CD4-positive, CD25-positive, alpha-beta regulatory T cell (primary cell): ENCODE results near the gene CLTCL1. TPM values are rescaled to one million over a fixed set of nuclear protein-coding genes. Genes with fewer than 3 reads are reported as not detected.

ENCODE experiments used
- ATAC-seq, 2 donors: fragments of 150-1000 bp; cut with Tn5 transposase; one replicate each; pipeline ENCODE4 v1.10.0; 2021; ENCODE audit warnings: low read depth in 2 of 2, moderate number of reproducible peaks in 2 of 2, moderate library complexity in 1 of 2
- DNase-seq, 3 donors: peaks; one replicate each; pipeline versions ENCODE4 v3.0.0 to v3.0.0-alpha.2; 2012 to 2022; ENCODE audit warnings: mixed read lengths in 1 of 3
- H3K27ac ChIP-seq: one replicate; pipeline ENCODE4 v1.7.0; 2013; ENCODE audit warnings: mild to moderate bottlenecking, low read length; ENCODE audit not compliant: insufficient read depth, poor library complexity, severe bottlenecking
- H3K27me3 ChIP-seq: one replicate; pipeline ENCODE4 v1.7.0; 2013; ENCODE audit warnings: low read length; ENCODE audit not compliant: control insufficient read depth, insufficient read depth
- H3K36me3 ChIP-seq: one replicate; pipeline ENCODE4 v1.7.0; 2013; ENCODE audit warnings: mild to moderate bottlenecking, low read length, moderate library complexity; ENCODE audit not compliant: control insufficient read depth, insufficient read depth
- H3K4me1 ChIP-seq: 2 replicates; pipeline ENCODE4 v1.7.0; 2013; ENCODE audit warnings: mild to moderate bottlenecking, low read length; ENCODE audit not compliant: insufficient read depth, control insufficient read depth, poor library complexity, severe bottlenecking
- H3K4me3 ChIP-seq: one replicate; pipeline ENCODE4 v1.7.0; 2013; ENCODE audit warnings: low read depth, mild to moderate bottlenecking, low read length, moderate library complexity
- H3K9me3 ChIP-seq, 2 experiments: 1 replicate in 1 of 2; 2 replicates in 1 of 2; pipeline ENCODE4 v1.7.0; 2013; ENCODE audit warnings: low read length in 2 of 2, mild to moderate bottlenecking in 1 of 2, moderate library complexity in 1 of 2; ENCODE audit not compliant: control insufficient read depth in 2 of 2
- H3K27ac Mint-ChIP-seq, 3 donors: one replicate each; pipeline ENCODE4 v1.8.0; 2020 to 2022; ENCODE audit warnings: mild to moderate bottlenecking in 3 of 3, mixed read lengths in 3 of 3, moderate library complexity in 2 of 3
- H3K27me3 Mint-ChIP-seq: one replicate; pipeline ENCODE4 v1.8.0; 2022; ENCODE audit warnings: mild to moderate bottlenecking, mixed read lengths
- H3K36me3 Mint-ChIP-seq: one replicate; pipeline ENCODE4 v1.8.0; 2020; ENCODE audit warnings: mixed read lengths
- H3K4me1 Mint-ChIP-seq, 4 donors: one replicate each; pipeline ENCODE4 v1.8.0; 2020 to 2022; ENCODE audit warnings: mixed read lengths in 4 of 4, mild to moderate bottlenecking in 1 of 4
- H3K4me3 Mint-ChIP-seq, 4 donors: one replicate each; pipeline ENCODE4 v1.8.0; 2020 to 2022; ENCODE audit warnings: mild to moderate bottlenecking in 4 of 4, mixed read lengths in 4 of 4, moderate library complexity in 3 of 4
- H3K9me3 Mint-ChIP-seq, 7 donors: one replicate each; pipeline ENCODE4 v1.8.0; 2020 to 2022; ENCODE audit warnings: mixed read lengths in 7 of 7, mild to moderate bottlenecking in 3 of 7, moderate library complexity in 2 of 7
- polyA plus RNA-seq, 4 donors: library from polyadenylated mRNA; unstranded; fragments of 300-500 nt; fragmentation: Illumina TruSeq; gene quantifications; one replicate each; pipeline ENCODE4 v1.2.3, GENCODE V29; 2021
- total RNA-seq: library from RNA; stranded (reverse); gene quantifications from one replicate; pipeline ENCODE4 v1.2.3, GENCODE V29; 2022

CLTCL1 gene
- total and polyA plus RNA-seq, 5 donors from 2014 or later, result 0.20 to 0.55 (median 0.34) TPM

GRCh38 chr22:19241593-19241906 lies 50.0 kb downstream of the CLTCL1 start:
- Histone ChIP-seq H3K27me3 (peaks cover 2% of the 10 kb centered on the region), H3K4me3 (no peak overlapping the region), H3K27ac (no peak overlapping the region), H3K36me3 (no peaks in the 10 kb centered on the region), H3K9me3 (no peaks in the 10 kb centered on the region), H3K4me1 (no peaks in the 10 kb centered on the region)
- H3K27me3 Mint-ChIP-seq, result peaks cover 16% of the 10 kb centered on the region
- H3K27ac Mint-ChIP-seq, result no peak overlapping the region
- H3K9me3 Mint-ChIP-seq, result no peaks in the 10 kb centered on the region
- DNase-seq, result no peak
- H3K4me1 Mint-ChIP-seq, result no peaks in the 10 kb centered on the region
- H3K36me3 Mint-ChIP-seq, result no peaks in the 10 kb centered on the region
- no peak for ATAC-seq
- no peak overlapping the region for H3K4me3 Mint-ChIP-seq

GRCh38 chr22:19240813-19241592 lies 50.5 kb downstream of the CLTCL1 start:
- Mint-ChIP-seq H3K36me3 (no peaks in the 10 kb centered on the region), H3K27me3 (peaks cover 15% of the 10 kb centered on the region), H3K27ac (no peak overlapping the region), H3K9me3 (no peaks in the 10 kb centered on the region), H3K4me1 (no peaks in the 10 kb centered on the region), H3K4me3 (no peak overlapping the region)
- Histone ChIP-seq H3K4me3 (no peak overlapping the region), H3K4me1 (no peaks in the 10 kb centered on the region), H3K36me3 (no peaks in the 10 kb centered on the region), H3K27ac (no peak overlapping the region), H3K9me3 (no peaks in the 10 kb centered on the region), H3K27me3 (peaks cover 3% of the 10 kb centered on the region)
- DNase-seq (no peak), ATAC-seq (no peak)

- Mint-ChIP-seq H3K9me3 (no peaks in the 10 kb centered on the region), H3K27ac (no peak overlapping the region), H3K27me3 (peaks cover 23% of the 10 kb centered on the region), H3K4me1 (no peaks in the 10 kb centered on the region), H3K36me3 (no peaks in the 10 kb centered on the region), H3K4me3 (no peak overlapping the region)
- ATAC-seq, result no peak
- no peak overlapping the region for H3K27ac ChIP-seq
- peaks cover 11% of the 10 kb centered on the region for H3K27me3 ChIP-seq
- no peak for DNase-seq
- H3K9me3 ChIP-seq, result no peaks in the 10 kb centered on the region
- no peaks in the 10 kb centered on the region for H3K4me1 ChIP-seq
- H3K4me3 ChIP-seq, result no peak overlapping the region
- no peaks in the 10 kb centered on the region for H3K36me3 ChIP-seq
These were observed 52.1 kb downstream of the CLTCL1 start for GRCh38 chr22:19239464-19239863.

GRCh38 chr22:19238900-19239299 lies 52.6 kb downstream of the CLTCL1 start:
- Mint-ChIP-seq H3K4me3 (no peak overlapping the region), H3K9me3 (no peaks in the 10 kb centered on the region), H3K27ac (no peak overlapping the region), H3K36me3 (no peaks in the 10 kb centered on the region), H3K27me3 (peaks cover 25% of the 10 kb centered on the region), H3K4me1 (no peaks in the 10 kb centered on the region)
- Histone ChIP-seq H3K9me3 (no peaks in the 10 kb centered on the region), H3K36me3 (no peaks in the 10 kb centered on the region), H3K4me3 (no peak overlapping the region), H3K27ac (no peak overlapping the region), H3K4me1 (no peaks in the 10 kb centered on the region), H3K27me3 (peaks cover 11% of the 10 kb centered on the region)
- DNase-seq, result no peak
- ATAC-seq, result no peak

- no peaks in the 10 kb centered on the region for H3K9me3 ChIP-seq
- no peaks in the 10 kb centered on the region for H3K4me1 Mint-ChIP-seq
- no peak overlapping the region for H3K4me3 ChIP-seq
- no peak overlapping the region for H3K4me3 Mint-ChIP-seq
- no peaks in the 10 kb centered on the region for H3K4me1 ChIP-seq
- H3K36me3 Mint-ChIP-seq, result no peaks in the 10 kb centered on the region
- no peaks in the 10 kb centered on the region for H3K9me3 Mint-ChIP-seq
- H3K27ac Mint-ChIP-seq, result no peak overlapping the region
- no peak for DNase-seq
- H3K36me3 ChIP-seq, result no peaks in the 10 kb centered on the region
- ATAC-seq, result no peak
- peaks cover 31% of the 10 kb centered on the region for H3K27me3 Mint-ChIP-seq
- no peak overlapping the region for H3K27ac ChIP-seq
- H3K27me3 ChIP-seq, result peaks cover 13% of the 10 kb centered on the region
These were observed 55.6 kb downstream of the CLTCL1 start for GRCh38 chr22:19235874-19236273.

GRCh38 chr22:19234126-19234896 lies 57.2 kb downstream of the CLTCL1 start:
- H3K4me1 Mint-ChIP-seq, result no peaks in the 10 kb centered on the region

GRCh38 chr22:19233189-19233661 lies 58.3 kb downstream of the CLTCL1 start:
- Histone ChIP-seq H3K27ac (no peak overlapping the region), H3K9me3 (no peaks in the 10 kb centered on the region), H3K4me1 (no peaks in the 10 kb centered on the region), H3K27me3 (peaks cover 13% of the 10 kb centered on the region), H3K4me3 (no peak overlapping the region), H3K36me3 (no peaks in the 10 kb centered on the region)
- H3K4me1 Mint-ChIP-seq, result no peaks in the 10 kb centered on the region
- H3K27me3 Mint-ChIP-seq, result peaks cover 39% of the 10 kb centered on the region
- no peaks in the 10 kb centered on the region for H3K9me3 Mint-ChIP-seq
- H3K4me3 Mint-ChIP-seq, result no peak overlapping the region
- ATAC-seq, result no peak
- H3K36me3 Mint-ChIP-seq, result no peaks in the 10 kb centered on the region
- DNase-seq, result no peak
- H3K27ac Mint-ChIP-seq, result no peak overlapping the region

More at GRCh38 chr22:19234126-19234896, 57.2 kb downstream of the CLTCL1 start:
- Histone ChIP-seq H3K27ac (no peak overlapping the region), H3K36me3 (no peaks in the 10 kb centered on the region), H3K4me3 (no peak overlapping the region), H3K27me3 (peaks cover 13% of the 10 kb centered on the region), H3K4me1 (no peaks in the 10 kb centered on the region), H3K9me3 (no peaks in the 10 kb centered on the region)
- no peaks in the 10 kb centered on the region for H3K9me3 Mint-ChIP-seq
- no peak overlapping the region for H3K27ac Mint-ChIP-seq
- ATAC-seq, result no peak
- H3K27me3 Mint-ChIP-seq, result peaks cover 39% of the 10 kb centered on the region
- H3K4me3 Mint-ChIP-seq, result no peak overlapping the region
- no peak for DNase-seq
- no peaks in the 10 kb centered on the region for H3K36me3 Mint-ChIP-seq
